Uterus (tissue), 2 donors: ENCODE measurements around the gene RAB5B.

Experiments used
- CTCF ChIP-seq, 4 experiments: fragments of 200-600 bp in 2 of 4; fragments of 450-650 bp in 2 of 4; sonication (generic) in 2 of 4; IDR thresholded peaks; one replicate each; pipeline ENCODE4 v1.5.1; 2016 to 2019; ENCODE audit warnings: antibody characterized with exemption in 4 of 4, mild to moderate bottlenecking in 2 of 4, moderate library complexity in 1 of 4
- POLR2A ChIP-seq, 2 donors: fragments of 450-650 bp; IDR thresholded peaks; one replicate each; pipeline ENCODE4 v1.6.1; 2016; ENCODE audit warnings: antibody characterized with exemption in 2 of 2, mild to moderate bottlenecking in 1 of 2, moderate library complexity in 1 of 2

GRCh38 chr12:55933169-55933798, 40.6 kb upstream of the RAB5B start:
- TF ChIP-seq CTCF (IDR thresholded peaks at IDR 0.05): no peak
- TF ChIP-seq POLR2A (IDR thresholded peaks at IDR 0.05): no peak
